Measurements from ENCODE around the gene CLEC9A. TPM values are rescaled to one million over a fixed set of nuclear protein-coding genes. Genes with fewer than 3 reads are reported as not detected.
"Not testable (repeated sequence)": the region's sequence is repeated elsewhere in the genome, so short reads cannot be mapped to it uniquely, and the experiment has no call there.

CLEC9A gene
- total RNA-seq, 6 experiments from 2014 or later, result not detected

DNA sequence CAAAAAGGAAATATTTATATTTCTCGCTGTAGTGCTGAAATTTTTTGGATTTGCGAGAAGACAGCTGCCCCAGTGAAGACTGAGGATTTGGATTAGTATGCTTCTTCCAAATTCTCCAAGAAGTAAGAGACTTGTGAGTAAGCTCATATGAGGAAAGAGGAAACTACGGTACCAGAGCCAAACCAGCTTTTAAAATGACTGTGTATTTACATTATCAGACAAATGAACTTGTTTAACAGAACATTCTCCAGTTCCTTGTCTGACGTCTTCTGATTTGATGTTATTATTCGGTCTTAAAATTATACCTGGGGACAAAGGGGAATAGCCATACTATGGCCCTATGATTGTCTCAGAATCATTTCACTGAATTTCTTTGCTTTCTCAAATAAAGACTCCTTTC lies 12.1 kb upstream of the CLEC9A start:
- Histone ChIP-seq H3K27me3 (no peaks in the 10 kb centered on the region), H3K36me3 (no peaks in the 10 kb centered on the region), H3K9me3 (no peaks in the 10 kb centered on the region), H3K4me1 (no peaks in the 10 kb centered on the region), H3K4me3 (no peak overlapping the region), H3K27ac (no peak overlapping the region)
- DNase-seq (no peak), ATAC-seq (no peak)
- 60% methylated on average over 5 of the region's 5 CpGs for WGBS (ENCODE audit: insufficient coverage, low coverage, low lambda C conversion rate, missing lambda C conversion rate)
- TF ChIP-seq, protein P1, sequence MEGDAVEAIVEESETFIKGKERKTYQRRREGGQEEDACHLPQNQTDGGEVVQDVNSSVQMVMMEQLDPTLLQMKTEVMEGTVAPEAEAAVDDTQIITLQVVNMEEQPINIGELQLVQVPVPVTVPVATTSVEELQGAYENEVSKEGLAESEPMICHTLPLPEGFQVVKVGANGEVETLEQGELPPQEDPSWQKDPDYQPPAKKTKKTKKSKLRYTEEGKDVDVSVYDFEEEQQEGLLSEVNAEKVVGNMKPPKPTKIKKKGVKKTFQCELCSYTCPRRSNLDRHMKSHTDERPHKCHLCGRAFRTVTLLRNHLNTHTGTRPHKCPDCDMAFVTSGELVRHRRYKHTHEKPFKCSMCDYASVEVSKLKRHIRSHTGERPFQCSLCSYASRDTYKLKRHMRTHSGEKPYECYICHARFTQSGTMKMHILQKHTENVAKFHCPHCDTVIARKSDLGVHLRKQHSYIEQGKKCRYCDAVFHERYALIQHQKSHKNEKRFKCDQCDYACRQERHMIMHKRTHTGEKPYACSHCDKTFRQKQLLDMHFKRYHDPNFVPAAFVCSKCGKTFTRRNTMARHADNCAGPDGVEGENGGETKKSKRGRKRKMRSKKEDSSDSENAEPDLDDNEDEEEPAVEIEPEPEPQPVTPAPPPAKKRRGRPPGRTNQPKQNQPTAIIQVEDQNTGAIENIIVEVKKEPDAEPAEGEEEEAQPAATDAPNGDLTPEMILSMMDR (IDR thresholded peaks at IDR 0.05), result no peak
- TF ChIP-seq POLR2A (IDR thresholded peaks at IDR 0.05), result no peak
- intact Hi-C loops (cut with DNase I), result no loop called here

DNA sequence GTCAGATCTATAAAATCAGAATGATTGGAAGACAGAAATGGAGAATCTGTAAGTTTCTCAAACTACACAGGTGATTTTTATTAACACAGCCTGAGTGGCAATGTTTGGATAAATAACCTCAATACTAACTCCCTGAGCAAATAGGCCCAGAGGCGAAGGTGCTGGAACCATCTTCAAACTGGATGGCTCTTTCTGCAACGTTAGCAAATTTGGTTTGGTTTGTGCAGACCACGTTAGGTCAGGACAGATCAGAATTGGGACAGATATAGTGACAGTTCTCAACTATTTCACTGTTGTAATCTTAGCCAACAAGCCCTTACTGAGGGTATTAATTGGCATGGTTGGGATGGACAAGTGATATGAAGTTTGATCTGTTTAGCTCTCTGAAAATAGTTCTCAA lies 9.1 kb upstream of the CLEC9A start:
- ATAC-seq (no peak), DNase-seq (no peak)
- Histone ChIP-seq H3K36me3 (no peaks in the 10 kb centered on the region), H3K27me3 (no peaks in the 10 kb centered on the region), H3K4me3 (no peak overlapping the region), H3K9me3 (no peaks in the 10 kb centered on the region), H3K4me1 (no peaks in the 10 kb centered on the region), H3K27ac (no peak overlapping the region)
- intact Hi-C loops (cut with DNase I), result no loop called here
- TF ChIP-seq, protein P1 (IDR thresholded peaks at IDR 0.05), result no peak
- no peak for TF ChIP-seq POLR2A (IDR thresholded peaks at IDR 0.05)
- WGBS (ENCODE audit: insufficient coverage, low coverage, low lambda C conversion rate, missing lambda C conversion rate), result 36% methylated on average over 2 of the region's 3 CpGs

DNA sequence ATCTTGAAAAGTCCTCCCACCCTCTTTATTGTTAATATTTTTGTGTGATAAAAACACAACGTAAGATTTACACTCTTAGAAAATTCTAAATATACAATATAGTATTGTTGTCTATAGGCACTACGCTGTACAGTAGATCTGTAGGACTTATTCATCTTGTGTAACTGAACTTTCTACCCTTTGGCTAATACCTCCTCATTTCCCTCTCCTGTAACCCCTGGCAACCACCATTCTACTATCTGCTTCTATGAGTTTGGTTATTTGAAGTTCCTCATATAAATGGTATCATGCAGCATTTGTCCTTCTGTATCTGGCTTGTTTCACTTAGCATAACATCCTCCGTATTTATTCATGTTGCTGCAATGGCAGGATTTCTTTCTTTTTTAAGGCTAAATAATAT lies 5.2 kb upstream of the CLEC9A start:
- no peak for DNase-seq
- TF ChIP-seq, protein P1 (IDR thresholded peaks at IDR 0.05), result no peak
- no peak for TF ChIP-seq POLR2A (IDR thresholded peaks at IDR 0.05)
- no peak for ATAC-seq
- Histone ChIP-seq H3K36me3 (no peaks in the 10 kb centered on the region), H3K4me3 (no peak overlapping the region), H3K27me3 (no peaks in the 10 kb centered on the region), H3K4me1 (no peaks in the 10 kb centered on the region), H3K27ac (no peak overlapping the region), H3K9me3 (no peaks in the 10 kb centered on the region)
- 64% methylated on average over 3 of the region's 3 CpGs for WGBS (ENCODE audit: insufficient coverage, low coverage, low lambda C conversion rate, missing lambda C conversion rate)
- intact Hi-C loops (cut with DNase I), result no loop called here

DNA sequence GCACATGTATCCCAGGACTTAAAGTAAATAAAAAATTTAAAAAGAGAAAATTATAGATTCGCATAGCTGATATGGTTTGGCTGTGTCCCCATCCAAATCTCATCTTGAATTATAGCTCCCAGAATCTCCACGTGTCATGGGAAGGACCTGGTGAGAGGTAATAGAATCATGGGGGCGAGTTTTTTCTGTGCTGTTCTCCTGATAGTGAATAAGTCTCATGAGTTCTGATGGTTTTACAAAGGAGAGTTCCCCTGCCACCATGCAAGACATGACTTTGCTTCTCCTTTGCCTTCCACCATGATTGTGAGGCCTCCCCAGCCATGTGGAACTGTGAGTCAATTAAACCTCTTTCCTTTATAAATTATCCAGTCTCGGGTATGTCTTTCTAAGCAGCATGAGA lies 3.8 kb upstream of the CLEC9A start:
- ATAC-seq; H3K27ac ChIP-seq; H3K4me1 ChIP-seq; DNase-seq; H3K9me3 ChIP-seq; intact Hi-C loops (cut with DNase I); H3K4me3 ChIP-seq; H3K27me3 ChIP-seq; H3K36me3 ChIP-seq: not testable (repeated sequence)
- 66% methylated on average over 4 of the region's 4 CpGs for WGBS (ENCODE audit: insufficient coverage, low coverage, low lambda C conversion rate, missing lambda C conversion rate)

DNA sequence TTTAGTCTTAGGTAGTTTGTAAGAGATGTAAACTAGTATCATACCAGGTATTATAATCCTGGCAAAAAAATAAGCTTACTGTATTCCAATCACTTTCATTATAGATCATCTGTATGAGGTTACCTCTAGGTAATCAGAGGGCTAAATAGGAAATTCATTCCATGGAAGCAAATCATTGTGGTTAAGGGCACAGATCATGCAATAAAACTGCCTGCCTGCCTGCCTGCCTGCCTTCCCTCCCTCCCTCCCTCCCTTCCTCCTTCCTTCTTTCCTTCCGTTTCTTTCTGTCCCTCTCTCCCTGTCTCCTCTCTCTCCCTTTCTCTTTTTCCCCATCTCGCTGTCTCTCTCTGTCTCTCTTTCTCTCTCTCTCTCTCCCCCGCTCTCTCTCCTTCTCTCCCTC lies 3.2 kb upstream of the CLEC9A start:
- H3K4me1 ChIP-seq, result no peaks in the 10 kb centered on the region
- no peak overlapping the region for H3K4me3 ChIP-seq
- 29% methylated on average over 2 of the region's 3 CpGs for WGBS (ENCODE audit: insufficient coverage, low coverage, low lambda C conversion rate, missing lambda C conversion rate)
- H3K27me3 ChIP-seq, result no peaks in the 10 kb centered on the region
- no peak for TF ChIP-seq POLR2A (IDR thresholded peaks at IDR 0.05)
- TF ChIP-seq, protein P1 (IDR thresholded peaks at IDR 0.05), result no peak
- no peaks in the 10 kb centered on the region for H3K36me3 ChIP-seq
- H3K27ac ChIP-seq, result no peak overlapping the region
- H3K9me3 ChIP-seq, result no peaks in the 10 kb centered on the region
- no peak for ATAC-seq
- intact Hi-C loops (cut with DNase I), result no loop called here
- no peak for DNase-seq
